HT1080 (cell line): ENCODE data around the gene CCDC175. TPM values are rescaled to one million over a fixed set of nuclear protein-coding genes. Genes with fewer than 3 reads are reported as not detected.

Experiments used
- DNase-seq: peaks from one replicate; pipeline ENCODE4 v3.0.0-alpha.2; 2015; ENCODE audit warnings: low read depth
- polyA plus RNA-seq, 2 experiments: library from polyadenylated mRNA; depleted of rRNA; stranded (reverse); fragments of >200 nt; gene quantifications; 2 replicates each; pipeline ENCODE4 v1.2.3, GENCODE V29; 2015
- total RNA-seq: library from RNA; depleted of rRNA; stranded (reverse); fragments of >200 nt; shearing (Covaris generic); gene quantifications from 2 replicates; pipeline ENCODE4 v1.2.3, GENCODE V29; 2014; rRNA removed

Gene CCDC175
- total RNA-seq, result not detected in 2 replicates
- not detected in 2 replicates for polyA plus RNA-seq (2015; cell fraction: cytosol; rRNA removed)
- polyA plus RNA-seq (2015; cell fraction: nucleus; rRNA removed), result not detected in 2 replicates

- peak; percentile 57 for DNase-seq
Measured at GRCh38 chr14:59576332-59577294, at the start of gene CCDC175. TSS of gene CCDC175 (minus strand) at chr14:59576812. CDS start at chr14:59576775, 37 bp downstream.

DNA sequence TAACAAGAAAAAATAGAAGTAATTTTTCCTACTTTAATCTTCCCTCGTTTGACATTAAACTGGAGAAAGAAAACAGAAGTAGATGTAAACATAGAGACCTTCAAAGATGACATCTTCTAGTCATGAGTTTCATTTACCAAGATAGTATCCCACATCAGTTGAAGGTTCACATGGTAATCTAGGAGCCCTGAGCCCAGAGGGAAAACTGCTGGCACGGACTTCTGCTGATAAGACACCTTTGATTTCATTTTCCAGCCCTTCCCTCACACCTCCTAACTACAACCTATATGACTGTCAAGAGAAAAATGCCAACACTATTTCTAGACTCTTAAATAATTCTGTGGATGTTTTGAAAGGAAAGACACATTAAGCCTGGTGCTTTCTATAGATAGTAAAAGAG, 46.0 kb upstream of the CCDC175 start:
- DNase-seq, result no peak

DNA sequence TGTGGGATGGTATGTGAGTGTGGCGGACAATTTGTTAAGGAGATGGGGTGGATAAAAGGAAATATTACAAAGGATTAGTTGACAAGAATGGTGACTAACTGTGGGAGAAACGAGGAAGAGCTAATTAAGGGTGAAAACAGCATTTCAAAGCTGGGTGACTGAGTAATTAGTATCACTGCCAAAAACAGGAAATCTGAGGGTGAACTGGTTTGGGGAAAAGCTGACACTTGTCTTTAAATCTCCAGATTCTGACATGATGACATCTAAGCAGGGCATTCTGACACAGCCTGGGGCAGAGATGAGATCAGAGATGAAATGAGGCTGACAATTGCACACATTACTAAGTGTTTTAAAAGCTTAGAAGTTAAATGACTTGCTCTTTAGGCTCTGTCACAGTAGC, 42.4 kb upstream of the CCDC175 start:
- no peak for DNase-seq

DNA sequence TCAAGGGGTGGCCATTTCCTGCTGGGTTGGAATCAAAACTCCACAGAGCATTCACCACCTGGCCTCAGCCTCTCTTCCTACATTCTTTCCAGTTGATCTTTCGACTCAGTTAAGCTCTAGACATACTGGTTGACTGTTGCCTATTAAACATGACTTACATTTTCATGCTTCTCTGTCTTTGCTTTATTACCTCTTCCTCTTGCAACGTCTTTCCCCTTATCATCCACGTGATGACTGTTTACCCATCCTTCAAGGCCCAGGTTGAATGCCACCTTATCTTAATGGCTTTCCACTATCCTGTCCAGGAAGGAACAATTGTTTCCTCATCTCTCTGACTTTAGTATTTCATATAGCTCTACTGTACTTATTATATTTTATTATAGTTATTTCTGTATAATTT, 24.4 kb upstream of the CCDC175 start:
- DNase-seq, result no peak

DNA sequence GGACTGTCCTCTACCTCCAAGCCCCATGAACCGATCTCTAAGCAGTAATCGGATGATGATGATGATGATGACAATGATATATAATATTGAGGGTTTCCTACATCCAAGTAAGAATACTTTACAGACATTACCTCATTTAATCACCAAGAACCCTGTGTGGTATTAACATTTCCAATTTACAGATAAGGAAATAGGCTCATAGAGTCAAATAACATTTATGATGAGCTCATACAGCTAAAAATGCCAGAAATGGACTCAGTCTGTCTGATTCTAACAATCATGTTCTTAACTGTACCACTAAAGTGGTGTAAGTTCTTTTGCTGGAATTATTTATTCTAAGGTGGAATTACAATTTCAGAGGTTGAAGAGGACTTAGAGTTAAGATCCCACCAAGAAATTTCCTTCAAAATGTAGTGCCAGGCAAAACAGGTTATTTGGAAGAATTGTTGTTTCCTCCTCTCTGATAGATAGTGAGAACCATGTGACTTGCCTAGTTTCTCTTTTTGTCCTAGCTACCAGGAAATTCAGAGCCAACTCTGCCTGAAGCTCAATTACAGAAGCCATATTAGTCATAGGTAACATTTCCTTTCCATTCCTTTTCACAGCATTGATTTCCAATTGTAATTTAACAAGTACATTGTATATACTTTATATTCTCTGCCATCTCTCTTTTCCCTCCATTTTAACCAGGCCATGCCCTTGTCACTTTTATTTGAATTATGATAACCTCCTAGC, 23.8 kb upstream of the CCDC175 start:
- no peak for DNase-seq

GRCh38 chr14:59595071-59595470, 18.5 kb upstream of the CCDC175 start:
- DNase-seq, result no peak

DNA sequence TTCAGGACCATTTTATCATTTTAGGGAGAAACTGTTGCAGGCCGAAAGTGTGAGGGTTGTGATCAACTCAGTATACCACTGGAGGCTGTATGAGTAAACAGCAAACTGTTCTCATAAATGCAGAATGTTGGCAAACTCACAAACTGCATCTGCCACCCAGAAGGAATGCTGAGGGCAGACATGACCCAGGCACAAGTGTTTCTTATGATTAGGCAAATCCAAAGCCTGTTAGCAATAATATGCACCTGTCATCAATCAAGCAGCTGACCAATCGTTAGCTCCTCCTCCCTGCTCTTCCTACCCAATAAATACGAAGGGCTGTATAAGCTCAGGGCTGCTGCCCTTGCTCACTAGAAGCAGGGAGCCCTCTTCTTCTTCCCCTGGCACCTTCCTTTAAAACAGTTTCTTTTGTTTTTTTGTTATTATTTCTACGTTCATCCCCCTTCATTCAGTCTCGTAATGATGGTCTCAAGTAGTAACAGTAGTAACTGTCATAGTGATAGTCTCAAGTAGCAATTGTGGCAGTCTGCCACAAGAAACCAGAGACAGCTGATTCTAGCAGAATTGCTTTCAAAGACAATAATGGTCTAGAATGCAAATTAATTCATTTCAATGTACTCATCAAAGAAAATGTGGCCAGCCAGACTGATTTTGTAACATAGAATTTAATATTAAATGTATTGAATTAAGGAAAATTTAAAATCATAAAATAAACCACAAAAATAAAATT, 15.2 kb upstream of the CCDC175 start:
- DNase-seq, result no peak

DNA sequence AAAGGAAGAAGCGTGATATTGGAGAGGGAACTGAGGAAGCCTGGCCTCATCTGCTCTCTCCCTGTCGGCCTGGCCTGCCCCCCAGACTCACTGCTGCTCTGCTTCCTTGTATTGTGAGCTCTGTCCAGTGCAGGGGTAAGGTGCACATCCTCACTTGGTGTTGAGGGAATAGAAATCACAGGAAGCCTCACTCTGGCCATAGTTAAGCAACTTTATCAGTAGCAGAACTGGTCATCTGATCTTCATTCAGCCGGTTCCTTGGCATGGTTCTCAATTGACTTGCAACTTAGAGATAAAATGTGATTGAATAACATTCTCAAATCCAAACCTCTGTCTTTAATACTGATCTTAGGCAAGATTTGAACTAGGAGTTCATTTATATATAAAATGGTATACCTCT, 11.5 kb upstream of the CCDC175 start:
- no peak for DNase-seq

GRCh38 chr14:59585891-59586554, 9.4 kb upstream of the CCDC175 start:
- peak; percentile 86 for DNase-seq

DNA sequence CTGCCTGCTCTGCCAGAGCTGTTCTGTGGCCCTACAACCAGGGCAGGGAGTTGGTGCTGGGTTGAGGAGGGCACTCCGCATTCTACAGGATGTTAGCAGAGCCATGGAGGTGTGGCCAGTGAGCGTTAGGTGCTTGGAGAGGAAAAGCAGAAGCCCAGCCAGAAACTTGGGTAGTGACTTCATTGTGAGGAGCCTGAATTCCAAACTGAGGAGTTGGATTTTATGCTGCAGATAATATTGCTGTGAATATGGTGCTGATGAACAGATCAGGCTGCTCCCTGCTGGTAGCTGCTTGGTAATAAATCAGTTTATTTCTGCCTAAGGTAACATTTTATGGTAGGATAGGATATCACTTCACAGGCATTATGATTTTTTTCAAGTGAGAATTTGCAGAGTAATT, 7.1 kb upstream of the CCDC175 start:
- peak; percentile 34 for DNase-seq

DNA sequence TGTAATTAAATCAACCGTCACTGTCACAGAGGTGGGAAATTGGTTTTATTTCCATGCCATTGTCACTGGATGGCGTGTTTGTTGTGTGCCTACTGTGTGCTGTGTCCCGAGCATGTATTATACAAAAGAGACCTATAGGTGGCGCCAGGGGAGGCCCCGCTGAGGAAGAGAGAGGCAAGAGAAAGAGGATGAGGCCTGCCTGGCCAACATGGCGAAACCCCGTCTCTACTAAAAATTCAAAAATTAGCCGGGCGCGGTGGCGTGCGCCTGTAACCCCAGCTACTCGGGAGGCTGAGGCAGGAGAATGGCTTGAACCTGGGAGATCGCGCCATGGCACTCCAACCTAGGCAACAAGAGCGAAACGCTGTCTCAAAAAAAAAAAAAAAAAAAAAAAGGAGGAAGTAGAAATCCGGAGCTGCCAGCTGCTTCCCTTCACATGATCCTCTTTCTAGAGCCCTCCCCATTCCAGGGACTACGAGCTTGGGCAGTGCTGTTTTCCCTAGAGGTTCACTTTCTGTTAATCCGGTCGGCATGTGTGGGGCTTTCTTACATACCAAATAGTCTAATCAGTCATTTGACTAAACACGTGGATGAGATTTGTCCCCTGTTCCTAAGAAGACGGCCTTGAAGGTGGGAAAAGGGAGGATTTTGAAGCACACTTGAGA, 6.4 kb upstream of the CCDC175 start:
- DNase-seq, result no peak

GRCh38 chr14:59582161-59582560, 5.5 kb upstream of the CCDC175 start:
- DNase-seq, result peak; percentile 20

GRCh38 chr14:59580911-59581310, 4.3 kb upstream of the CCDC175 start:
- no peak for DNase-seq

DNA sequence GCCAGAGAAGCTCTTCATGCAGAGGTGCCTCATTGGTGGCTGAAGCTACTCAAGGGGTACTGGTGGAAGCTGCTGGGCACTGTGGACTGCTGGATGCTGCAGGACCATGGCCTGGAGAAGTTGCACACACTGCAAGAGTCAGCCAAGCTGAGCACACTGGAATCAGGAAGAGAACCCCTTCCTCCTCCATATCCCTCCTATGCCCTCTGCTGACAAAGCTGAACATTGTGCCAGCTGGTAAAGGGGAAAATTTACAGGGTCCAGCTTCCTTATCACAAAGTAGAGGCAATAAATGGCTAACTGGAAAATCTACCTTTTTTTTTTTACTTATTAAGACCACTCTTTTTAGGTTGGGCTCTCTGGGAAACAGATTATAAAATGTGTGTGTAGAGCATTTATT, 6.5 kb downstream of the CCDC175 start:
- peak; percentile 11 for DNase-seq

DNA sequence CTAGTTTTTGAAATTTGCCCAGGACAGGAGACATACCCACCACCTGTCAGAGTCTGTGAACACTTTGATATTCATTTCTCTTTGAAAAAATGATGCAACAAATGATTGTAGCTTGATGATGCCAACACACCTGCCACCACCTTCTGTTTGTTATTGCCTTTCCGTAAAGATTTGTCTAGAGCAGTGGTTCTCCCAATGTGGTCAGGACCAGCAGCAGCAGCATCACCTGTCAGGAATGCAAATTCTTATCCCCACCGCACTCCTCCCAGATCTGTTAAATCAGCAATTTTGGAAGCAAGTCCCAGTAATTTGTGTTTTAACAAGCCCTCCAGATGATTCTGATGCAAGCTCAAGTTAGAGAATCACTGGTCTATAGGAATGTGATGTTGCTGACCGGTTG, 9.9 kb downstream of the CCDC175 start:
- no peak for DNase-seq

- DNase-seq, result no peak
Measured at GRCh38 chr14:59566296-59566695, 10.3 kb downstream of the CCDC175 start.

- DNase-seq, result peak; percentile 29
Measured at GRCh38 chr14:59565087-59565486, 11.5 kb downstream of the CCDC175 start.

GRCh38 chr14:59564366-59564765, 12.2 kb downstream of the CCDC175 start:
- no peak for DNase-seq

GRCh38 chr14:59547310-59547709, 29.3 kb downstream of the CCDC175 start:
- no peak for DNase-seq

- DNase-seq, result no peak
Measured at GRCh38 chr14:59543873-59544272, 32.7 kb downstream of the CCDC175 start.
